Measurements from ENCODE around the gene CES5A.
"Not testable (repeated sequence)": the region's sequence is repeated elsewhere in the genome, so short reads cannot be mapped to it uniquely, and the experiment has no call there.

The CES5A gene

DNA sequence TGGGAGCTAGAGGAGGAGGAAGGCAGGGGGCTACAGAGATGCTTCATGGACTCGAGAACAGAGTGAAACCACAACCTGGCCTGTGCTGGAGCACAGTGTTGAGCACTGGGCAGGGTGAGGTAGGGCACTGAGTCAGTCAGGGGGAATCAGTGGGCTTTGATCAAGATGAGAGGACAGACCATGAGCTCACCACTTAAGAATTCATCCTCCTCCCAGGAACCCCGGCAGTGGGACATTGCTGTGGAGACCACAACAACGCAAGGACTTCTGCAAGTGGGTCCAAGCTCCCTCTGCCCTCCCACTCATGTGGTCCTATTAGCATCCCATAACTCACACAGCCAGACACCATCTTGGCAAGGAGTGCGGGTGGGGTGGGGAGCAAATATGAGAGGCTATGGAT is 1.7 kb upstream of the CES5A start:
- H3K4me1 ChIP-seq (ENCODE audit: control insufficient read depth, insufficient read depth, low read length), result no peaks in the 10 kb centered on the region
- H3K9ac ChIP-seq (ENCODE audit: low read length in 2 of 2), result no peak overlapping the region
- H3K27ac ChIP-seq (ENCODE audit: low read length), result no peak overlapping the region
- no peaks in the 10 kb centered on the region for H3K36me3 ChIP-seq (ENCODE audit: control insufficient read depth in 2 of 2, insufficient read depth in 2 of 2, low read length in 2 of 2)
- H3K27me3 ChIP-seq (ENCODE audit: control insufficient read depth in 1 of 2, insufficient read depth in 2 of 2, low read length in 2 of 2), result peaks cover 0 to 4% of the 10 kb centered on the region in 2 donors
- no peak overlapping the region for H3K4me3 ChIP-seq (ENCODE audit: low read length in 2 of 2)
- peaks cover 0 to 7% of the 10 kb centered on the region in 2 donors for H3K9me3 ChIP-seq (ENCODE audit: control insufficient read depth in 2 of 2, low read length in 2 of 2)

DNA sequence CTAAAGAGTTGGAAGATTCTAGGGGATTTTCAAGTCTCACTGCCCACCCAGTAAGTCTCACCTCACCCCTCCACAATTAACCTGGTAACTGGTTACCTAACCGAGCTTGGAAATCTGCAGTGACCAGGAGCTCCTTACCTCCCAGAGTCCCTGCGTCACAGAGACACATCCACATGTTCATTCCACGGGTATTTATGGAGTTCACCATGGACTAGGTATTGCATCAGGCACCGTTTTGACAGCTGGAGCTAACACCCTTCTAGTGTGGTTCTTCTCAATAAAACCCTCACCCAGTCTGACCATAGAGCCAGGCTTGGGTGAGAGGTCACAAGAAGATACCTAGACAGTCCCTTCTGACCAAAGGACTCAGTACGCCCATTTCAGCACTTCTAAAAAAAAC is 2.1 kb downstream of the CES5A start:
- no peaks in the 10 kb centered on the region for H3K4me1 ChIP-seq (ENCODE audit: control insufficient read depth, insufficient read depth, low read length)
- no peak overlapping the region for H3K27ac ChIP-seq (ENCODE audit: low read length)
- H3K27me3 ChIP-seq (ENCODE audit: control insufficient read depth in 1 of 2, insufficient read depth in 2 of 2, low read length in 2 of 2), result no peaks in the 10 kb centered on the region
- no peaks in the 10 kb centered on the region for H3K36me3 ChIP-seq (ENCODE audit: control insufficient read depth in 2 of 2, insufficient read depth in 2 of 2, low read length in 2 of 2)
- H3K9ac ChIP-seq (ENCODE audit: low read length in 2 of 2), result no peak overlapping the region
- H3K9me3 ChIP-seq (ENCODE audit: control insufficient read depth in 2 of 2, low read length in 2 of 2), result no peaks in the 10 kb centered on the region
- H3K4me3 ChIP-seq (ENCODE audit: low read length in 2 of 2), result no peak overlapping the region

DNA sequence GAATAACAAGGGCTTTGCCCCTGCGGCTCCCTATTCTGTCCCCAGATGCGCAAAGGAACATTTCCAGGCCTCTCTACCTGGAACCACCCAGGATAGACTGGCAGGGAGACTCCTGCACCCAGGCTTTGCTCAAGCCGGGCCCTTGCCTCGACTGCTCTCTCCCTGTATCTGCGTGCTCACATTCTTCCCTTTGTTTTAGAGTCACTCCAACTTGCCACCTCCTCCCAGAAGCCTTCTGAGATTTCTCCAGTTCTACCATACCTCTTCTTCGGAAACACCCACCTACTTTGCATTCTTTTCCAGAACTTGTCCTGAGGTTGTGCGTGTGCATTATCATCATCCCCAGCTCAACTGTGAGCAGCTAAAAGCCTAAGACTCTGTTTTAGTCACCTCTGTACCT is 3.0 kb downstream of the CES5A start:
- no peak overlapping the region for H3K9ac ChIP-seq (ENCODE audit: low read length in 2 of 2)
- H3K4me1 ChIP-seq (ENCODE audit: control insufficient read depth, insufficient read depth, low read length), result no peaks in the 10 kb centered on the region
- H3K36me3 ChIP-seq (ENCODE audit: control insufficient read depth in 2 of 2, insufficient read depth in 2 of 2, low read length in 2 of 2), result no peaks in the 10 kb centered on the region
- H3K9me3 ChIP-seq (ENCODE audit: control insufficient read depth in 2 of 2, low read length in 2 of 2), result no peaks in the 10 kb centered on the region
- H3K27me3 ChIP-seq (ENCODE audit: control insufficient read depth in 1 of 2, insufficient read depth in 2 of 2, low read length in 2 of 2), result no peaks in the 10 kb centered on the region
- H3K27ac ChIP-seq (ENCODE audit: low read length), result no peak overlapping the region
- H3K4me3 ChIP-seq (ENCODE audit: low read length in 2 of 2), result no peak overlapping the region

DNA sequence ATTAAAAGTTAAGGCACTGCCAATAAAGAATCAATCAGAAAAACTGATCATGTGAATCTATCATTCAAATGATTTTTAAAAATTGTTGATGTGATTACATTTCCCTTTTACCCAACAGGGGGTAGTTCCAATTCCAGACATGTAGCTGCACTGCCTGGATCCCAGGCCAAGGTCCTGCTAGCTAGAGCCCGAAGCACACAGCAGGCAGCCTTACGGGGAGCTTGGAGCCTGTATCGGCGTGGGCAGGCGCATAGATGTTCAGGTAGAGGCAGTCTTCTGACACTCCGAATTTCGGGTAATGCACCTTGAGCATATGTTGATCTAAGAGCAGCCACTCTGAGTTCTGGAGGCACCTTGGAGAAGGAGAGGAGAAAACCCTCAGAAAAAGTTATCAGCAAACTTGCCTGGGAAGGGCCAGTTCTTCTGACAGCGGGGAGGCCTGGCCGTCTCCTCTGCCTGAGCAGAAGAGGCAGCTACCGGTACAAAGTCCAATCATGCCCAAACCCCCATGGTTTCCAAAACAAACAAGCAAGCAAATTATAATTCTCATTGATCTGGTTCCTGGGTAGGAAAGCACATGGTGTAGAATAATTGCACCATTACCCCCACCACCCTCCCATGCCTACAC is 3.6 kb downstream of the CES5A start:
- Histone ChIP-seq H3K36me3 (ENCODE audit: control insufficient read depth in 2 of 2, insufficient read depth in 2 of 2, low read length in 2 of 2) (no peaks in the 10 kb centered on the region), H3K9me3 (ENCODE audit: control insufficient read depth in 2 of 2, low read length in 2 of 2) (no peaks in the 10 kb centered on the region), H3K4me3 (ENCODE audit: low read length in 2 of 2) (no peak overlapping the region), H3K27me3 (ENCODE audit: control insufficient read depth in 1 of 2, insufficient read depth in 2 of 2, low read length in 2 of 2) (no peaks in the 10 kb centered on the region), H3K27ac (ENCODE audit: low read length) (no peak overlapping the region), H3K9ac (ENCODE audit: low read length in 2 of 2) (no peak overlapping the region), H3K4me1 (ENCODE audit: control insufficient read depth, insufficient read depth, low read length) (no peaks in the 10 kb centered on the region)

GRCh38 chr16:55868980-55869379 is 6.2 kb downstream of the CES5A start:
- Histone ChIP-seq H3K27ac (ENCODE audit: low read length) (no peak overlapping the region), H3K9me3 (ENCODE audit: control insufficient read depth in 2 of 2, low read length in 2 of 2) (no peaks in the 10 kb centered on the region), H3K4me1 (ENCODE audit: control insufficient read depth, insufficient read depth, low read length) (no peaks in the 10 kb centered on the region), H3K27me3 (ENCODE audit: control insufficient read depth in 1 of 2, insufficient read depth in 2 of 2, low read length in 2 of 2) (no peaks in the 10 kb centered on the region), H3K36me3 (ENCODE audit: control insufficient read depth in 2 of 2, insufficient read depth in 2 of 2, low read length in 2 of 2) (no peaks in the 10 kb centered on the region), H3K9ac (ENCODE audit: low read length in 2 of 2) (no peak overlapping the region), H3K4me3 (ENCODE audit: low read length in 2 of 2) (no peak overlapping the region)

DNA sequence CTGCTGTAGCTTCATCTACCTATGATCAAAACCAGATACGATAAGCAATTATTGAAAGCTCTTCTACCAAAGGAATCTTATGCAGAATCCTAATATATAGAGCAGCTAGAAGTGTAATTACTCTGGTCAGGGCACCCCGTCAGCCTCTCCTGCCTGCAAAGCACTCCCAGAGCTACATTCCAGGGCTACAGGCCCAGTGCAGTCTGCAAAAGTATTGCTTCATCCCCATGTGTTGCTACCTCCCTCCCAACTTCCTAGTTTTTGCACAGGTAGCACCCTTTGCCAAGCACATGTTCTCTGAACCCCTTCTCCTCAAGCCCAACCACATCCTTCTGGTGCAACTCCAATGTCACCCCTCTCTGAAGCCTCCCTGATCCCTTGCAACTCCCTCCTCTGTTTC is 7.0 kb downstream of the CES5A start:
- H3K4me3 ChIP-seq (ENCODE audit: low read length in 2 of 2), result no peak overlapping the region
- H3K9me3 ChIP-seq (ENCODE audit: control insufficient read depth in 2 of 2, low read length in 2 of 2), result no peaks in the 10 kb centered on the region
- no peak overlapping the region for H3K9ac ChIP-seq (ENCODE audit: low read length in 2 of 2)
- no peaks in the 10 kb centered on the region for H3K4me1 ChIP-seq (ENCODE audit: control insufficient read depth, insufficient read depth, low read length)
- no peaks in the 10 kb centered on the region for H3K27me3 ChIP-seq (ENCODE audit: control insufficient read depth in 1 of 2, insufficient read depth in 2 of 2, low read length in 2 of 2)
- H3K36me3 ChIP-seq (ENCODE audit: control insufficient read depth in 2 of 2, insufficient read depth in 2 of 2, low read length in 2 of 2), result no peaks in the 10 kb centered on the region
- no peak overlapping the region for H3K27ac ChIP-seq (ENCODE audit: low read length)

DNA sequence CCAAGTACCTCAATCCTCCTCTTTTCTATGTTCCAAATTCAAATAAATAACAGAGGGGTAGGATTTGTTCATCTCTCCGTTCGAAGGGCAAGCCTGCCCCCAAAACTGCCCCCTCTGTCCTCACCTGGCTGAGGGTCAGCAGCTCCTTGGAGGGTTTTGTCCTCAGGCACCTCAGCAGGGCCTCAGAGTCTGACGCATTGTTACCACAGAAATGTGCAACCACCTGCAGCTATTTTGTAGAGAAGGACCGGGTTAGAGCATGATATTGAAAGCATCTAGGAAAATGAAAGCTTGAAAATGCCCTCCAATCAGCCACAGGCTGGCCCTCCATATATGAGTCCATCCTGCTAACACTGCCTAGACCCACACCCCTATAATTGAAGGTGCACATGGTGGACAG is 13.9 kb downstream of the CES5A start:
- Histone ChIP-seq H3K27me3 (ENCODE audit: control insufficient read depth in 1 of 2, insufficient read depth in 2 of 2, low read length in 2 of 2) (peaks cover 0 to 2% of the 10 kb centered on the region in 2 donors), H3K4me3 (ENCODE audit: low read length in 2 of 2) (no peak overlapping the region), H3K27ac (ENCODE audit: low read length) (no peak overlapping the region), H3K9me3 (ENCODE audit: control insufficient read depth in 2 of 2, low read length in 2 of 2) (no peaks in the 10 kb centered on the region), H3K4me1 (ENCODE audit: control insufficient read depth, insufficient read depth, low read length) (no peaks in the 10 kb centered on the region), H3K36me3 (ENCODE audit: control insufficient read depth in 2 of 2, insufficient read depth in 2 of 2, low read length in 2 of 2) (no peaks in the 10 kb centered on the region), H3K9ac (ENCODE audit: low read length in 2 of 2) (no peak overlapping the region)

GRCh38 chr16:55857650-55858049 is 17.5 kb downstream of the CES5A start:
- H3K9ac ChIP-seq (ENCODE audit: low read length in 2 of 2); H3K9me3 ChIP-seq (ENCODE audit: control insufficient read depth in 2 of 2, low read length in 2 of 2); H3K27ac ChIP-seq (ENCODE audit: low read length); H3K36me3 ChIP-seq (ENCODE audit: control insufficient read depth in 2 of 2, insufficient read depth in 2 of 2, low read length in 2 of 2); H3K27me3 ChIP-seq (ENCODE audit: control insufficient read depth in 1 of 2, insufficient read depth in 2 of 2, low read length in 2 of 2); H3K4me3 ChIP-seq (ENCODE audit: low read length in 2 of 2); H3K4me1 ChIP-seq (ENCODE audit: control insufficient read depth, insufficient read depth, low read length): not testable (repeated sequence)

DNA sequence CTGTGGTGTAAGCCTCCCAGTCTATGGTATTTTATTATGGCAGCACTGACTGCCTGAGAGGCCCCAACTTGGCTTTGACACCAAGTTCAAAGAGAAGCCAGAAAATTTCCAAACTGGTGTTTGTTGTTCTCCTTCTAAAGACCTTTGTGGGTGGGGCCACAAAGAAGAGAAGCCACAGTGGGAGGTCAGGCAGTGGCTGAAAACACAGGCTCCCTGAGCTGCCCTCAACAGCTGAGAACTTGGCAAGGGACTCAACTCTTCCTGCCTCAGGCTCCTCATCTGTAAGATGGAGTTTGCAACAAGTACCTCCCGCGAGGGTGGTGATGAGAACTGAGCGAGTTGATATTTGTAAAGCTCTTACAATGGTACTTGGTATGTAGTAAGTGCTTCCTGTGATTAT is 18.2 kb downstream of the CES5A start:
- Histone ChIP-seq H3K9me3 (ENCODE audit: control insufficient read depth in 2 of 2, low read length in 2 of 2) (no peaks in the 10 kb centered on the region), H3K4me3 (ENCODE audit: low read length in 2 of 2) (no peak overlapping the region), H3K27me3 (ENCODE audit: control insufficient read depth in 1 of 2, insufficient read depth in 2 of 2, low read length in 2 of 2) (no peaks in the 10 kb centered on the region), H3K4me1 (ENCODE audit: control insufficient read depth, insufficient read depth, low read length) (no peaks in the 10 kb centered on the region), H3K9ac (ENCODE audit: low read length in 2 of 2) (no peak overlapping the region), H3K36me3 (ENCODE audit: control insufficient read depth in 2 of 2, insufficient read depth in 2 of 2, low read length in 2 of 2) (no peaks in the 10 kb centered on the region), H3K27ac (ENCODE audit: low read length) (no peak overlapping the region)

- Histone ChIP-seq H3K36me3 (ENCODE audit: control insufficient read depth in 2 of 2, insufficient read depth in 2 of 2, low read length in 2 of 2) (no peaks in the 10 kb centered on the region), H3K4me3 (ENCODE audit: low read length in 2 of 2) (no peak overlapping the region), H3K27ac (ENCODE audit: low read length) (no peak overlapping the region), H3K9me3 (ENCODE audit: control insufficient read depth in 2 of 2, low read length in 2 of 2) (no peaks in the 10 kb centered on the region), H3K4me1 (ENCODE audit: control insufficient read depth, insufficient read depth, low read length) (no peaks in the 10 kb centered on the region), H3K9ac (ENCODE audit: low read length in 2 of 2) (no peak overlapping the region), H3K27me3 (ENCODE audit: control insufficient read depth in 1 of 2, insufficient read depth in 2 of 2, low read length in 2 of 2) (peaks cover 3 to 8% of the 10 kb centered on the region in 2 donors)
Observed at GRCh38 chr16:55853114-55853513, 22.1 kb downstream of the CES5A start.

DNA sequence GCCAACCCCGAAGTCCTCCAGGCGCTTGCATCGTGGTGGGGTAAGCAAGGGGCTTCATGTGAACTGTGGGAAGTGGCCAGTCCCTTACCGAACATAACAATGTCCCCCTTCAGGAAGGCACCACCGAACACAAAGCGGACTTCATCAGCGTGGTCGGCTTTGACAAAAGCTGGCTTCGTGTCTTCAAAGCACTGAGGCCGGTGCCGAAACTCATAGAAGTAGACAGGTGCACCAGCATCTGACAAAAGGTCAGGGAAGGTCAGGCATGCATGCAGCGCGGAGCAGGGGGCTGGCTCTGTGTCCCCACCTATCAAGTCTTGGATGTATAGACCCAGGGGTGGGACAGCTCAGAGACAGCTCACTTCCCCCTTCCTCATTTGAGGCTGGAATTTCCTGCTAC is 25.6 kb downstream of the CES5A start:
- Histone ChIP-seq H3K9ac (ENCODE audit: low read length in 2 of 2) (no peak overlapping the region), H3K4me3 (ENCODE audit: low read length in 2 of 2) (no peak overlapping the region), H3K36me3 (ENCODE audit: control insufficient read depth in 2 of 2, insufficient read depth in 2 of 2, low read length in 2 of 2) (no peaks in the 10 kb centered on the region), H3K9me3 (ENCODE audit: control insufficient read depth in 2 of 2, low read length in 2 of 2) (no peaks in the 10 kb centered on the region), H3K27me3 (ENCODE audit: control insufficient read depth in 1 of 2, insufficient read depth in 2 of 2, low read length in 2 of 2) (peaks cover 3 to 12% of the 10 kb centered on the region in 2 donors), H3K27ac (ENCODE audit: low read length) (no peak overlapping the region), H3K4me1 (ENCODE audit: control insufficient read depth, insufficient read depth, low read length) (no peaks in the 10 kb centered on the region)

All from stomach smooth muscle (tissue), 2 donors.